ENCODE measurements around the gene DDRGK1. TPM values are rescaled to one million over a fixed set of nuclear protein-coding genes. Genes with fewer than 3 reads are reported as not detected.

Gene DDRGK1
- total RNA-seq, 1 donor, result 22.1 TPM

- Histone ChIP-seq H3K9me3 (ENCODE audit: low read depth, low read length) (no peaks in the 10 kb centered on the region), H3K27me3 (ENCODE audit: insufficient read depth, low read length) (peaks cover 42% of the 10 kb centered on the region), H3K4me1 (ENCODE audit: insufficient read depth, low read length) (peaks cover 28% of the 10 kb centered on the region), H3K4me3 (ENCODE audit: low read length) (peak within 1 kb of the TSS; percentile 45)
These were observed 34.8 kb upstream of the DDRGK1 start, which contains the start of gene SLC4A11 for GRCh38 chr20:3239026-3239866. SLC4A11 (minus strand) TSS chr20:3239190; CDS start chr20:3239137, 53 bp downstream.

- Histone ChIP-seq H3K4me1 (ENCODE audit: insufficient read depth, low read length) (peaks cover 28% of the 10 kb centered on the region), H3K27me3 (ENCODE audit: insufficient read depth, low read length) (peaks cover 42% of the 10 kb centered on the region)
These were observed 34.1 kb upstream of the DDRGK1 start for GRCh38 chr20:3238616-3239025.

GRCh38 chr20:3237958-3238615, 33.6 kb upstream of the DDRGK1 start:
- Histone ChIP-seq H3K9me3 (ENCODE audit: low read depth, low read length) (no peaks in the 10 kb centered on the region), H3K4me3 (ENCODE audit: low read length) (peak overlapping the region; percentile 45), H3K27me3 (ENCODE audit: insufficient read depth, low read length) (peaks cover 42% of the 10 kb centered on the region), H3K4me1 (ENCODE audit: insufficient read depth, low read length) (peaks cover 28% of the 10 kb centered on the region)

More at GRCh38 chr20:3238616-3239025, 34.1 kb upstream of the DDRGK1 start:
- Histone ChIP-seq H3K4me3 (ENCODE audit: low read length) (peak overlapping the region; percentile 45), H3K9me3 (ENCODE audit: low read depth, low read length) (no peaks in the 10 kb centered on the region)

- no peaks in the 10 kb centered on the region for H3K9me3 ChIP-seq (ENCODE audit: low read depth, low read length)
- peaks cover 42% of the 10 kb centered on the region for H3K27me3 ChIP-seq (ENCODE audit: insufficient read depth, low read length)
- H3K4me1 ChIP-seq (ENCODE audit: insufficient read depth, low read length), result peaks cover 28% of the 10 kb centered on the region
- H3K4me3 ChIP-seq (ENCODE audit: low read length), result no peak overlapping the region
These were observed 32.8 kb upstream of the DDRGK1 start for GRCh38 chr20:3237011-3237957.

GRCh38 chr20:3235666-3236324, 31.3 kb upstream of the DDRGK1 start:
- Histone ChIP-seq H3K4me3 (ENCODE audit: low read length) (no peak overlapping the region), H3K27me3 (ENCODE audit: insufficient read depth, low read length) (peaks cover 39% of the 10 kb centered on the region), H3K9me3 (ENCODE audit: low read depth, low read length) (no peaks in the 10 kb centered on the region), H3K4me1 (ENCODE audit: insufficient read depth, low read length) (peaks cover 28% of the 10 kb centered on the region)

GRCh38 chr20:3233991-3234498, 29.6 kb upstream of the DDRGK1 start:
- Histone ChIP-seq H3K4me1 (ENCODE audit: insufficient read depth, low read length) (peaks cover 15% of the 10 kb centered on the region), H3K9me3 (ENCODE audit: low read depth, low read length) (no peaks in the 10 kb centered on the region), H3K4me3 (ENCODE audit: low read length) (no peak overlapping the region), H3K27me3 (ENCODE audit: insufficient read depth, low read length) (peaks cover 24% of the 10 kb centered on the region)

- Histone ChIP-seq H3K4me1 (ENCODE audit: insufficient read depth, low read length) (peaks cover 10% of the 10 kb centered on the region), H3K9me3 (ENCODE audit: low read depth, low read length) (no peaks in the 10 kb centered on the region), H3K4me3 (ENCODE audit: low read length) (no peak overlapping the region), H3K27me3 (ENCODE audit: insufficient read depth, low read length) (peaks cover 21% of the 10 kb centered on the region)
These were observed 28.9 kb upstream of the DDRGK1 start for GRCh38 chr20:3233131-3233990.

GRCh38 chr20:3231889-3232588, 27.6 kb upstream of the DDRGK1 start:
- Histone ChIP-seq H3K9me3 (ENCODE audit: low read depth, low read length) (no peaks in the 10 kb centered on the region), H3K4me1 (ENCODE audit: insufficient read depth, low read length) (no peaks in the 10 kb centered on the region), H3K27me3 (ENCODE audit: insufficient read depth, low read length) (peaks cover 8% of the 10 kb centered on the region), H3K4me3 (ENCODE audit: low read length) (no peak overlapping the region)

GRCh38 chr20:3231116-3231515, 26.6 kb upstream of the DDRGK1 start:
- no peaks in the 10 kb centered on the region for H3K4me1 ChIP-seq (ENCODE audit: insufficient read depth, low read length)
- H3K4me3 ChIP-seq (ENCODE audit: low read length), result no peak overlapping the region
- H3K9me3 ChIP-seq (ENCODE audit: low read depth, low read length), result no peaks in the 10 kb centered on the region
- peaks cover 2% of the 10 kb centered on the region for H3K27me3 ChIP-seq (ENCODE audit: insufficient read depth, low read length)

- no peaks in the 10 kb centered on the region for H3K4me1 ChIP-seq (ENCODE audit: insufficient read depth, low read length)
- H3K27me3 ChIP-seq (ENCODE audit: insufficient read depth, low read length), result no peaks in the 10 kb centered on the region
- no peaks in the 10 kb centered on the region for H3K9me3 ChIP-seq (ENCODE audit: low read depth, low read length)
- H3K4me3 ChIP-seq (ENCODE audit: low read length), result no peak overlapping the region
These were observed 25.3 kb upstream of the DDRGK1 start for GRCh38 chr20:3229798-3230197.

GRCh38 chr20:3229158-3229557, 24.7 kb upstream of the DDRGK1 start:
- Histone ChIP-seq H3K4me1 (ENCODE audit: insufficient read depth, low read length) (no peaks in the 10 kb centered on the region), H3K27me3 (ENCODE audit: insufficient read depth, low read length) (no peaks in the 10 kb centered on the region), H3K4me3 (ENCODE audit: low read length) (no peak overlapping the region), H3K9me3 (ENCODE audit: low read depth, low read length) (no peaks in the 10 kb centered on the region)

GRCh38 chr20:3228750-3229032, 24.2 kb upstream of the DDRGK1 start:
- H3K4me1 ChIP-seq (ENCODE audit: insufficient read depth, low read length), result peaks cover 4% of the 10 kb centered on the region
- no peaks in the 10 kb centered on the region for H3K27me3 ChIP-seq (ENCODE audit: insufficient read depth, low read length)
- no peaks in the 10 kb centered on the region for H3K9me3 ChIP-seq (ENCODE audit: low read depth, low read length)
- H3K4me3 ChIP-seq (ENCODE audit: low read length), result no peak overlapping the region

All from mononuclear cell (primary cell).